Measurements from ENCODE around the gene C6orf118.

Gene C6orf118

GRCh38 chr6:165243801-165244200, 65.6 kb downstream of the C6orf118 start:
- DNase-seq = no peak

- no peak for DNase-seq
These were observed 73.1 kb downstream of the C6orf118 start for GRCh38 chr6:165236326-165236725.

GRCh38 chr6:165232731-165233488, 76.5 kb downstream of the C6orf118 start:
- DNase-seq = no peak

DNA sequence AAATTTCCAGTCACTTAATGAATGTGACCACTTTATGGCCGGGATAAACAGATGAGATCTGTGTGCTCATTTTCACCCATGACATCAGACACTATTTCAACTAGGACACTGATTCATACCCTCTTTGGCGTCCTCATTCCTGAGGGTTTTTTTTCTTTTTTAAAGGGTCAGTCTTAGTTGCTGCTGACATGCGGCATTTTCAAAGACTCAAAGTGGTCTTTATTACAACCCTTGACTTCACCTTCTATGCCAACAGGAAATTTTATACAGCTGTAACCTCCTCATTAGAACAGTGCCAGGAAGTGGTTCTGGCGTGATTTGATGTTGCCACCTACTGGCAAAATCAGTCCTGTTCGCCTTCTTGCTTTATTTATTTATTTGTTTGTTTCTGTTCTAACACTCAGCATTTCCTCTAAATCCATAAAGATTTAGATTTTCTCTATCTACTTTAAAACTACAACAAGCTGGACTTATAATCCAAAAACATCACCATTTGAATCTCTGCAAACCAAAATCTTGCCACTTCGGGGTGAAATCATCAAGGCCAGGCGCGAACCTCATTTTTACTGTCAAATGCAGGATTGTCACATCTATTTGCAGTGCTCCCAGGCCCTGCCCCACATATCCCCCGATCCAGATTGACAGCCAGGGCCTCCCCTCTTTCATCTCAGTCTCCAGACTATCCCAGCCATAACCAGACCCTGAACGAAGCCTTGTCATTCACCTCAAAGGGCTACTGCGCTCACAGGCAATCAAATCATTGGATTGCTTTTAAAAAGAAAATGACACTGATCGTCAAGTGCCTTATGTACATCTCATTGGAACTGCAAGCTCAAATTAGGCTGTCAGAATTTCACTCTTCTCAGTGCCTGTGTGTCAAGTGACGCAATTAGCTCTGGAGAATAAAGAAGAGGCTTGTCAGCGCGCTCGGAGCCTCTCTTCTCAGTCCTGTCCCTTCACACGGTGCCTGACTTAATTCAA, 77.5 kb downstream of the C6orf118 start:
- DNase-seq = peak; percentile 8

DNA sequence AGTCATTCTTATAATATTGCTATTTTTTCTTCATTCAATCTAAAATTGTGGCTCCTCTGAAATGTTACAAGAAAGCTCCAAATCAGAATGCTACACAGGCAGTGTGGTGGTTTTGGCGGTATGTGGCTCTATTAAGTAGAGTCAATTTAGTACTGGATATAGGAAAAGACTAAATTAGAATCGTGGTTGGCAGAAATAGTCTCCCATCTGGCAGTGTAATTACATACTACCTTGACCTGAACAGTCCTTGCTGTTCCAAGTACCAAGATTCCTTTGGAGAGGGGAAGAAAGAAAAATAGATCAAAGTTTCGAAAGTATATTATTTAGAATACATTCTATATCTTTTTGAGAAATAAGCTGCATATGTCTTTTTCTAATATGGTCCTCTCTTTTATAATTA, 78.2 kb downstream of the C6orf118 start:
- no peak for DNase-seq
